DND-41 (cell line): ENCODE results near the gene PLEKHG5.

Experiments used
- EZH2 ChIP-seq: IDR thresholded peaks from 3 replicates; pipeline ENCODE4 v1.6.1; 2012; ENCODE audit warnings: borderline replicate concordance, low read depth, mild to moderate bottlenecking, moderate library complexity, low read length, inconsistent platforms; ENCODE audit not compliant: severe bottlenecking
- TF ChIP-seq, protein P1 (sequence below): IDR thresholded peaks from 2 replicates; pipeline ENCODE4 v1.5.1; 2012; ENCODE audit warnings: borderline replicate concordance, low read length, moderate library complexity, mild to moderate bottlenecking; ENCODE audit not compliant: poor library complexity, severe bottlenecking; ENCODE audit errors: extremely low read depth

DNA sequence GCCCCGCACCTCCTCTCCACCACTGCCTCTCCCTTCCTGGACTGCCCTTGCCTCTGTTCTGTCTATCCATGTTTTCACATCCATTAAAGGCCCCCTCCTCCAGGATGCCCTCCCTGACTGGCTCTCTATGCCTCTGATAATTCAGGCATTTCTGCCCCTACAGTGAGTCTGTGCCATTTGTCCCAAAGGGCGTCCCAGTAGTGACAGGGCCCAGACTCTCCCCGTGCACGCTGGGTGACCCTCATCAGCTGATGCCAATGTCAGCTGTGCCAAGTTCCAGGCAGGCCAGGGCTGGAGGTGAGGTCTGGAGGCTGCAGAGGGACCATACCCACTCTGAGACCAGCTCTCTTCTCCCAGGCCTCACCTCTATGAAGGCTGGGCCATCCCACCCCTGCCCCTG is 3.2 kb upstream of the PLEKHG5 start:
- TF ChIP-seq, protein P1, sequence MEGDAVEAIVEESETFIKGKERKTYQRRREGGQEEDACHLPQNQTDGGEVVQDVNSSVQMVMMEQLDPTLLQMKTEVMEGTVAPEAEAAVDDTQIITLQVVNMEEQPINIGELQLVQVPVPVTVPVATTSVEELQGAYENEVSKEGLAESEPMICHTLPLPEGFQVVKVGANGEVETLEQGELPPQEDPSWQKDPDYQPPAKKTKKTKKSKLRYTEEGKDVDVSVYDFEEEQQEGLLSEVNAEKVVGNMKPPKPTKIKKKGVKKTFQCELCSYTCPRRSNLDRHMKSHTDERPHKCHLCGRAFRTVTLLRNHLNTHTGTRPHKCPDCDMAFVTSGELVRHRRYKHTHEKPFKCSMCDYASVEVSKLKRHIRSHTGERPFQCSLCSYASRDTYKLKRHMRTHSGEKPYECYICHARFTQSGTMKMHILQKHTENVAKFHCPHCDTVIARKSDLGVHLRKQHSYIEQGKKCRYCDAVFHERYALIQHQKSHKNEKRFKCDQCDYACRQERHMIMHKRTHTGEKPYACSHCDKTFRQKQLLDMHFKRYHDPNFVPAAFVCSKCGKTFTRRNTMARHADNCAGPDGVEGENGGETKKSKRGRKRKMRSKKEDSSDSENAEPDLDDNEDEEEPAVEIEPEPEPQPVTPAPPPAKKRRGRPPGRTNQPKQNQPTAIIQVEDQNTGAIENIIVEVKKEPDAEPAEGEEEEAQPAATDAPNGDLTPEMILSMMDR: no peak
- no peak for TF ChIP-seq EZH2
